ENCODE results near the gene TMEM270. TPM values are rescaled to one million over a fixed set of nuclear protein-coding genes. Genes with fewer than 3 reads are reported as not detected.
"Not testable (repeated sequence)": the region's sequence is repeated elsewhere in the genome, so short reads cannot be mapped to it uniquely, and the experiment has no call there.

Gene TMEM270
- total RNA-seq, 1 donor from 2014 or later = not detected

GRCh38 chr7:73881352-73882046 lies 20.5 kb downstream of the TMEM270 start:
- Histone ChIP-seq H3K36me3 (no peaks in the 10 kb centered on the region), H3K27me3 (no peaks in the 10 kb centered on the region), H3K27ac (peak overlapping the region; percentile 90 to 91), H3K9me3 (no peaks in the 10 kb centered on the region), H3K4me3 (peak overlapping the region in 1 of 2 donors; percentile 18), H3K4me1 (peaks cover 32 to 42% of the 10 kb centered on the region in 2 donors)
- TF ChIP-seq CTCF (IDR thresholded peaks at IDR 0.05) = no peak
- intact Hi-C loops (cut with DNase I) = no loop called here
- peak in 1 of 2 donors; percentile 61 for DNase-seq (ENCODE audit: low spot score in 2 of 2)

- Histone ChIP-seq H3K4me1 (peaks cover 35 to 43% of the 10 kb centered on the region in 2 donors), H3K9me3 (no peaks in the 10 kb centered on the region), H3K36me3 (no peaks in the 10 kb centered on the region), H3K27me3 (no peaks in the 10 kb centered on the region), H3K4me3 (no peak overlapping the region), H3K27ac (peak overlapping the region; percentile 90 to 91)
- no peak for TF ChIP-seq CTCF (IDR thresholded peaks at IDR 0.05)
- no peak for DNase-seq (ENCODE audit: low spot score in 2 of 2)
- intact Hi-C loops (cut with DNase I) = no loop called here
Observed at GRCh38 chr7:73882047-73882402, 21.1 kb downstream of the TMEM270 start.

- H3K36me3 ChIP-seq; H3K27me3 ChIP-seq; H3K4me3 ChIP-seq; H3K9me3 ChIP-seq; DNase-seq (ENCODE audit: low spot score in 2 of 2); intact Hi-C loops (cut with DNase I): not testable (repeated sequence)
- peaks cover 27 to 30% of the 10 kb centered on the region in 2 donors for H3K4me1 ChIP-seq
- H3K27ac ChIP-seq = peak overlapping the region; percentile 85 to 92
Observed at GRCh38 chr7:73884867-73885422, 24.0 kb downstream of the TMEM270 start.

GRCh38 chr7:73885433-73885974 lies 24.5 kb downstream of the TMEM270 start:
- no peak for DNase-seq (ENCODE audit: low spot score in 2 of 2)
- H3K9me3 ChIP-seq = no peaks in the 10 kb centered on the region
- intact Hi-C loops (cut with DNase I) = no loop called here
- H3K4me1 ChIP-seq = peaks cover 23 to 25% of the 10 kb centered on the region in 2 donors
- H3K4me3 ChIP-seq = no peak overlapping the region
- H3K36me3 ChIP-seq = no peaks in the 10 kb centered on the region
- TF ChIP-seq CTCF (IDR thresholded peaks at IDR 0.05) = no peak
- H3K27me3 ChIP-seq = no peaks in the 10 kb centered on the region
- peak overlapping the region; percentile 85 to 92 for H3K27ac ChIP-seq

- Histone ChIP-seq H3K27ac (peak overlapping the region; percentile 85 to 92), H3K27me3 (no peaks in the 10 kb centered on the region), H3K4me1 (peaks cover 17 to 21% of the 10 kb centered on the region in 2 donors), H3K9me3 (no peaks in the 10 kb centered on the region), H3K36me3 (no peaks in the 10 kb centered on the region), H3K4me3 (no peak overlapping the region)
- intact Hi-C loops (cut with DNase I) = no loop called here
- DNase-seq (ENCODE audit: low spot score in 2 of 2) = peak in 1 of 2 donors; percentile 87
- no peak for TF ChIP-seq CTCF (IDR thresholded peaks at IDR 0.05)
Observed at GRCh38 chr7:73885975-73886798, 25.2 kb downstream of the TMEM270 start.

Data from ascending aorta (tissue), 2 donors.